Measurements from ENCODE around the gene VPS52.

DNA sequence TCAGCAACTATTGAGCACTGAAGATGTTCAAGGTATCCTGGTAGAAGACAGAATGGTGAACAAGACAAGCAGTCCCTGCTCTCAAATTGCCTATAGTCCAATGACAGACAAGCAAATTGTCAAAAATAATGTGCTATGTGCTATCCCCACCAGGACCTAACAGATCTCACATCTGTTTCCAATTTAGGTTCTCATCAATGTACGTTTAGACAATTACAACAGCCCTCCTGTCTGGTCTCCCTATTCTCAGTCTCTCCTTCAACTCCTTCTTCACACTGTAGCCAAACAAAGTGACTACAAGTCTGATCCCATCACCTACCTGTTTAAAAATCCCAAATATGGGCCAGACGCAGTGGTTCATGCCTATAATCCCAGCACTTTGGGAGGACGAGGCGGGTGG lies 34.7 kb upstream of the VPS52 start:
- TF ChIP-seq ZNF350 (tag by site-specific recombination; IDR thresholded peaks at IDR 0.05) (no peak), BCL11A (tag by site-specific recombination; IDR thresholded peaks at IDR 0.05; ENCODE audit: low read depth) (no peak), ZNF521 (tag by site-specific recombination; IDR thresholded peaks at IDR 0.05) (no peak), CTCF (tag by site-specific recombination; IDR thresholded peaks at IDR 0.05) (no peak), ZBTB1 (tag by site-specific recombination; IDR thresholded peaks at IDR 0.05) (no peak), ZNF514 (tag by site-specific recombination; IDR thresholded peaks at IDR 0.05) (no peak), ZNF580 (tag by site-specific recombination; IDR thresholded peaks at IDR 0.05) (no peak), ZNF24 (tag by site-specific recombination; IDR thresholded peaks at IDR 0.05) (no peak), ZNF692 (tag by site-specific recombination; IDR thresholded peaks at IDR 0.05) (no peak), PRDM10 (tag by site-specific recombination; IDR thresholded peaks at IDR 0.05) (no peak), REST (tag by site-specific recombination; IDR thresholded peaks at IDR 0.05) (no peak)
- TF ChIP-seq, protein P1, sequence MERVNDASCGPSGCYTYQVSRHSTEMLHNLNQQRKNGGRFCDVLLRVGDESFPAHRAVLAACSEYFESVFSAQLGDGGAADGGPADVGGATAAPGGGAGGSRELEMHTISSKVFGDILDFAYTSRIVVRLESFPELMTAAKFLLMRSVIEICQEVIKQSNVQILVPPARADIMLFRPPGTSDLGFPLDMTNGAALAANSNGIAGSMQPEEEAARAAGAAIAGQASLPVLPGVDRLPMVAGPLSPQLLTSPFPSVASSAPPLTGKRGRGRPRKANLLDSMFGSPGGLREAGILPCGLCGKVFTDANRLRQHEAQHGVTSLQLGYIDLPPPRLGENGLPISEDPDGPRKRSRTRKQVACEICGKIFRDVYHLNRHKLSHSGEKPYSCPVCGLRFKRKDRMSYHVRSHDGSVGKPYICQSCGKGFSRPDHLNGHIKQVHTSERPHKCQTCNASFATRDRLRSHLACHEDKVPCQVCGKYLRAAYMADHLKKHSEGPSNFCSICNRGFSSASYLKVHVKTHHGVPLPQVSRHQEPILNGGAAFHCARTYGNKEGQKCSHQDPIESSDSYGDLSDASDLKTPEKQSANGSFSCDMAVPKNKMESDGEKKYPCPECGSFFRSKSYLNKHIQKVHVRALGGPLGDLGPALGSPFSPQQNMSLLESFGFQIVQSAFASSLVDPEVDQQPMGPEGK (tag by site-specific recombination; IDR thresholded peaks at IDR 0.05), result no peak
- TF ChIP-seq, protein P2, sequence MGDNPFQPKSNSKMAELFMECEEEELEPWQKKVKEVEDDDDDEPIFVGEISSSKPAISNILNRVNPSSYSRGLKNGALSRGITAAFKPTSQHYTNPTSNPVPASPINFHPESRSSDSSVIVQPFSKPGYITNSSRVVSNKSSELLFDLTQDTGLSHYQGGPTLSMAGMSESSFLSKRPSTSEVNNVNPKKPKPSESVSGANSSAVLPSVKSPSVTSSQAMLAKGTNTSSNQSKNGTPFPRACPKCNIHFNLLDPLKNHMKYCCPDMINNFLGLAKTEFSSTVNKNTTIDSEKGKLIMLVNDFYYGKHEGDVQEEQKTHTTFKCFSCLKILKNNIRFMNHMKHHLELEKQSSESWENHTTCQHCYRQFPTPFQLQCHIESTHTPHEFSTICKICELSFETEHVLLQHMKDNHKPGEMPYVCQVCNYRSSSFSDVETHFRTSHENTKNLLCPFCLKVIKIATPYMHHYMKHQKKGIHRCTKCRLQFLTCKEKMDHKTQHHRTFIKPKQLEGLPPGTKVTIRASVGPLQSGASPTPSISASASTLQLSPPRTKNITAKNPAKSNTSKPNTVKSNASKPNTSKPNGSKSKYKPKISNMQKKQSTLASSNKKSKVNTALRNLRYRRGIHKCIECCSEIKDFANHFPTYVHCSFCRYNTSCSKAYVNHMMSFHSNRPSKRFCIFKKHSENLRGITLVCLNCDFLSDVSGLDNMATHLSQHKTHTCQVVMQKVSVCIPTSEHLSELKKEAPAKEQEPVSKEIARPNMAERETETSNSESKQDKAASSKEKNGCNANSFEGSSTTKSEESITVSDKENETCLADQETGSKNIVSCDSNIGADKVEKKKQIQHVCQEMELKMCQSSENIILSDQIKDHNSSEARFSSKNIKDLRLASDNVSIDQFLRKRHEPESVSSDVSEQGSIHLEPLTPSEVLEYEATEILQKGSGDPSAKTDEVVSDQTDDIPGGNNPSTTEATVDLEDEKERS (tag by site-specific recombination; IDR thresholded peaks at IDR 0.05), result no peak
